WTC11 (cell line): ENCODE data around the gene CEP131. TPM values are rescaled to one million over a fixed set of nuclear protein-coding genes. Genes with fewer than 3 reads are reported as not detected.

ENCODE experiments used
- ATAC-seq: fragments of 200-7000 bp; cut with Tn5 transposase; 2 replicates; pipeline ENCODE4 v1.10.0; 2021; ENCODE audit warnings: mild to moderate bottlenecking, moderate library complexity
- CTCF ChIA-PET: fragments of 300-600 bp; sonication (Branson Sonifier 250); formaldehyde crosslinking; loops from one replicate; lab custom pipeline; 2021; ENCODE audit warnings: antibody characterized with exemption; lab: Charles Lee
- POLR2A ChIA-PET: fragments of 350-600 bp; sonication (Branson Sonifier 250); formaldehyde crosslinking; loops from one replicate; lab custom pipeline; 2021; ENCODE audit warnings: antibody characterized with exemption; lab: Charles Lee
- DNase-seq: peaks from one replicate; pipeline ENCODE4 v3.0.0; 2021; ENCODE audit warnings: low spot score
- H3K27ac Mint-ChIP-seq: 2 replicates; pipeline ENCODE4 v1.8.0; 2021; ENCODE audit warnings: mixed read lengths
- H3K27me3 Mint-ChIP-seq: 2 replicates; pipeline ENCODE4 v1.8.0; 2021; ENCODE audit warnings: low read depth, mild to moderate bottlenecking, moderate library complexity, mixed read lengths
- H3K36me3 Mint-ChIP-seq: 2 replicates; pipeline ENCODE4 v1.8.0; 2021; ENCODE audit warnings: mixed read lengths
- H3K4me1 Mint-ChIP-seq: 2 replicates; pipeline ENCODE4 v1.8.0; 2022; ENCODE audit warnings: mixed read lengths
- H3K4me3 Mint-ChIP-seq: 2 replicates; pipeline ENCODE4 v1.8.0; 2021; ENCODE audit warnings: mild to moderate bottlenecking, moderate library complexity, mixed read lengths
- H3K9me3 Mint-ChIP-seq: 2 replicates; pipeline ENCODE4 v1.8.0; 2021; ENCODE audit warnings: mixed read lengths
- ATF1 ChIP-seq: sonication (generic); formaldehyde crosslinking; IDR thresholded peaks from 2 replicates; pipeline ENCODE4 v1.8.1; 2023; ENCODE audit warnings: mild to moderate bottlenecking, moderate library complexity, missing genetic modification reagents
- ELF4 ChIP-seq: sonication (generic); formaldehyde crosslinking; IDR thresholded peaks from 2 replicates; pipeline ENCODE4 v1.8.1; 2022; ENCODE audit warnings: low read depth, mild to moderate bottlenecking, moderate library complexity, missing genetic modification reagents
- ERG ChIP-seq: fragments of 250-450 bp; sonication (Bioruptor Pico); IDR thresholded peaks from 2 replicates; pipeline ENCODE4 v1.8.0; 2021; ENCODE audit warnings: mild to moderate bottlenecking
- GRHL2 ChIP-seq: fragments of 250-450 bp; sonication (Bioruptor Pico); IDR thresholded peaks from 2 replicates; pipeline ENCODE4 v1.8.0; 2022; ENCODE audit warnings: mild to moderate bottlenecking, moderate library complexity; ENCODE audit not compliant: insufficient replicate concordance, severe bottlenecking
- IRF2 ChIP-seq: sonication (generic); formaldehyde crosslinking; IDR thresholded peaks from 2 replicates; pipeline ENCODE4 v1.8.0; 2022; ENCODE audit warnings: low read depth, missing genetic modification reagents, borderline replicate concordance
- JAZF1 ChIP-seq: fragments of 250-450 bp; sonication (Bioruptor Pico); IDR thresholded peaks from 2 replicates; pipeline ENCODE4 v1.9.0; 2021; ENCODE audit warnings: moderate library complexity, mild to moderate bottlenecking, inconsistent platforms
- JUN ChIP-seq: sonication (generic); formaldehyde crosslinking; IDR thresholded peaks from 2 replicates; pipeline ENCODE4 v1.8.0; 2023; ENCODE audit warnings: mild to moderate bottlenecking, missing genetic modification reagents
- KAT7 ChIP-seq: sonication (generic); formaldehyde crosslinking; IDR thresholded peaks from 2 replicates; pipeline ENCODE4 v1.8.1; 2023; ENCODE audit warnings: missing genetic modification reagents, mild to moderate bottlenecking, borderline replicate concordance
- NFE2L1 ChIP-seq: sonication (generic); formaldehyde crosslinking; IDR thresholded peaks from 2 replicates; pipeline ENCODE4 v1.8.1; 2023; ENCODE audit warnings: missing genetic modification reagents
- OVOL2 ChIP-seq: fragments of 250-450 bp; sonication (Bioruptor Pico); IDR thresholded peaks from 2 replicates; pipeline ENCODE4 v1.9.0; 2021; ENCODE audit warnings: mild to moderate bottlenecking, borderline replicate concordance
- PRRX2 ChIP-seq: fragments of 250-450 bp; sonication (Bioruptor Pico); IDR thresholded peaks from 2 replicates; pipeline ENCODE4 v1.8.0; 2021; ENCODE audit warnings: mild to moderate bottlenecking
- TP53 ChIP-seq: sonication (generic); formaldehyde crosslinking; IDR thresholded peaks from 2 replicates; pipeline ENCODE4 v1.8.1; 2023; ENCODE audit warnings: mild to moderate bottlenecking, missing genetic modification reagents
- USF1 ChIP-seq: sonication (generic); formaldehyde crosslinking; IDR thresholded peaks from 2 replicates; pipeline ENCODE4 v1.8.0; 2022; ENCODE audit warnings: mild to moderate bottlenecking, missing genetic modification reagents
- ZNF121 ChIP-seq: sonication (generic); formaldehyde crosslinking; IDR thresholded peaks from 2 replicates; pipeline ENCODE4 v1.8.0; 2023; ENCODE audit warnings: missing genetic modification reagents
- ZNF232 ChIP-seq: sonication (generic); formaldehyde crosslinking; IDR thresholded peaks from 2 replicates; pipeline ENCODE4 v1.8.0; 2022; ENCODE audit warnings: mild to moderate bottlenecking, missing genetic modification reagents
- ZNF512 ChIP-seq: sonication (generic); formaldehyde crosslinking; IDR thresholded peaks from 2 replicates; pipeline ENCODE4 v1.8.1; 2022; ENCODE audit warnings: missing genetic modification reagents, borderline replicate concordance
- total RNA-seq: library from RNA; stranded (reverse); gene quantifications from 3 replicates; pipeline ENCODE4 v1.2.3, GENCODE V29; 2021
- TF ChIP-seq, protein P1 (sequence below): sonication (generic); formaldehyde crosslinking; IDR thresholded peaks from 2 replicates; pipeline ENCODE4 v1.8.1; 2023; ENCODE audit warnings: mild to moderate bottlenecking, missing genetic modification reagents
- TF ChIP-seq, protein P2 (sequence below): sonication (generic); formaldehyde crosslinking; IDR thresholded peaks from 2 replicates; pipeline ENCODE4 v1.8.0; 2023; ENCODE audit warnings: missing genetic modification reagents, mild to moderate bottlenecking, borderline replicate concordance
- TF ChIP-seq, protein P3 (sequence below): fragments of 250-450 bp; sonication (Bioruptor Pico); IDR thresholded peaks from 2 replicates; pipeline ENCODE4 v1.9.0; 2021; ENCODE audit warnings: moderate library complexity, mild to moderate bottlenecking, inconsistent platforms, borderline replicate concordance
- TF ChIP-seq, protein P4 (sequence below): sonication (generic); formaldehyde crosslinking; IDR thresholded peaks from 2 replicates; pipeline ENCODE4 v1.8.1; 2023; ENCODE audit warnings: mild to moderate bottlenecking, missing genetic modification reagents, moderate library complexity

CEP131 gene
- total RNA-seq, 1 experiment from 2014 or later: 35.2 TPM

DNA sequence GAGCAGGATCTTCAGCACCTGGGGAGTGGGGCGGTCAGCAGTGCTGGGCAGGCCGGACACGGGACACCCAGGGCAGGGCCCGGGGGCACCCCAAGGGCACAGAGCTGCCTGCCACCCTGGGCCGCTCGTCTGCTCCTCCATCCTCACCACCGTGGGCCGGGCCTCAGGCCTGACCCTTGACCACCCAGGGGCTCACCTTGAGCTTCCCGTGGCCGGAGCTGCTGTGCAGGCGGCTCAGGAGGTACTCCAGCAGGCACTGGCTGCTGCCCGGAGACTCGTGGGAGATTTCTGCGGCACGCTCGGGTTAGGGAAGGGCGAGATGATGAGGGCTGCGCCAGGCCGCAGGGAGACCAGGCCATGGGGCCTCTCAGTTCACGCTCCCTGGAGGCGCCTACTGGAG, 14.0 kb upstream of the CEP131 start (continued):
- TF ChIP-seq, protein P1, sequence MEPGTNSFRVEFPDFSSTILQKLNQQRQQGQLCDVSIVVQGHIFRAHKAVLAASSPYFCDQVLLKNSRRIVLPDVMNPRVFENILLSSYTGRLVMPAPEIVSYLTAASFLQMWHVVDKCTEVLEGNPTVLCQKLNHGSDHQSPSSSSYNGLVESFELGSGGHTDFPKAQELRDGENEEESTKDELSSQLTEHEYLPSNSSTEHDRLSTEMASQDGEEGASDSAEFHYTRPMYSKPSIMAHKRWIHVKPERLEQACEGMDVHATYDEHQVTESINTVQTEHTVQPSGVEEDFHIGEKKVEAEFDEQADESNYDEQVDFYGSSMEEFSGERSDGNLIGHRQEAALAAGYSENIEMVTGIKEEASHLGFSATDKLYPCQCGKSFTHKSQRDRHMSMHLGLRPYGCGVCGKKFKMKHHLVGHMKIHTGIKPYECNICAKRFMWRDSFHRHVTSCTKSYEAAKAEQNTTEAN (CRISPR knock-in tag): no peak
- TF ChIP-seq, protein P2, sequence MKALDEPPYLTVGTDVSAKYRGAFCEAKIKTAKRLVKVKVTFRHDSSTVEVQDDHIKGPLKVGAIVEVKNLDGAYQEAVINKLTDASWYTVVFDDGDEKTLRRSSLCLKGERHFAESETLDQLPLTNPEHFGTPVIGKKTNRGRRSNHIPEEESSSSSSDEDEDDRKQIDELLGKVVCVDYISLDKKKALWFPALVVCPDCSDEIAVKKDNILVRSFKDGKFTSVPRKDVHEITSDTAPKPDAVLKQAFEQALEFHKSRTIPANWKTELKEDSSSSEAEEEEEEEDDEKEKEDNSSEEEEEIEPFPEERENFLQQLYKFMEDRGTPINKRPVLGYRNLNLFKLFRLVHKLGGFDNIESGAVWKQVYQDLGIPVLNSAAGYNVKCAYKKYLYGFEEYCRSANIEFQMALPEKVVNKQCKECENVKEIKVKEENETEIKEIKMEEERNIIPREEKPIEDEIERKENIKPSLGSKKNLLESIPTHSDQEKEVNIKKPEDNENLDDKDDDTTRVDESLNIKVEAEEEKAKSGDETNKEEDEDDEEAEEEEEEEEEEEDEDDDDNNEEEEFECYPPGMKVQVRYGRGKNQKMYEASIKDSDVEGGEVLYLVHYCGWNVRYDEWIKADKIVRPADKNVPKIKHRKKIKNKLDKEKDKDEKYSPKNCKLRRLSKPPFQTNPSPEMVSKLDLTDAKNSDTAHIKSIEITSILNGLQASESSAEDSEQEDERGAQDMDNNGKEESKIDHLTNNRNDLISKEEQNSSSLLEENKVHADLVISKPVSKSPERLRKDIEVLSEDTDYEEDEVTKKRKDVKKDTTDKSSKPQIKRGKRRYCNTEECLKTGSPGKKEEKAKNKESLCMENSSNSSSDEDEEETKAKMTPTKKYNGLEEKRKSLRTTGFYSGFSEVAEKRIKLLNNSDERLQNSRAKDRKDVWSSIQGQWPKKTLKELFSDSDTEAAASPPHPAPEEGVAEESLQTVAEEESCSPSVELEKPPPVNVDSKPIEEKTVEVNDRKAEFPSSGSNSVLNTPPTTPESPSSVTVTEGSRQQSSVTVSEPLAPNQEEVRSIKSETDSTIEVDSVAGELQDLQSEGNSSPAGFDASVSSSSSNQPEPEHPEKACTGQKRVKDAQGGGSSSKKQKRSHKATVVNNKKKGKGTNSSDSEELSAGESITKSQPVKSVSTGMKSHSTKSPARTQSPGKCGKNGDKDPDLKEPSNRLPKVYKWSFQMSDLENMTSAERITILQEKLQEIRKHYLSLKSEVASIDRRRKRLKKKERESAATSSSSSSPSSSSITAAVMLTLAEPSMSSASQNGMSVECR (CRISPR knock-in tag): no peak
- TF ChIP-seq PRRX2 (CRISPR knock-in tag): no peak
- no peak for TF ChIP-seq ZNF512 (CRISPR knock-in tag)
- TF ChIP-seq, all 79 proteins: peak for 0

- Mint-ChIP-seq H3K4me3 (no peak overlapping the region), H3K27me3 (no peaks in the 10 kb centered on the region), H3K36me3 (peaks cover 2% of the 10 kb centered on the region), H3K9me3 (no peaks in the 10 kb centered on the region), H3K27ac (no peak overlapping the region), H3K4me1 (peaks cover 14% of the 10 kb centered on the region)
- no peak for TF ChIP-seq ERG (CRISPR knock-in tag)
- TF ChIP-seq JUN (CRISPR knock-in tag): no peak
- TF ChIP-seq NFE2L1 (CRISPR knock-in tag): no peak
- TF ChIP-seq ZNF232 (CRISPR knock-in tag): no peak
- no peak for TF ChIP-seq OVOL2 (CRISPR knock-in tag)
- TF ChIP-seq TP53 (CRISPR knock-in tag): no peak
- no peak for TF ChIP-seq ATF1 (CRISPR knock-in tag)
- DNase-seq (no peak), ATAC-seq (no peak)
- ChIA-PET CTCF (interaction anchor here (0.9 kb wide), 1 partner anchor 106 kb away, joined by 3 read pairs; no protein-coding TSS in a partner anchor), POLR2A (no interaction called here)
These were observed 13.3 kb upstream of the CEP131 start for GRCh38 chr17:81235822-81236740.

DNA sequence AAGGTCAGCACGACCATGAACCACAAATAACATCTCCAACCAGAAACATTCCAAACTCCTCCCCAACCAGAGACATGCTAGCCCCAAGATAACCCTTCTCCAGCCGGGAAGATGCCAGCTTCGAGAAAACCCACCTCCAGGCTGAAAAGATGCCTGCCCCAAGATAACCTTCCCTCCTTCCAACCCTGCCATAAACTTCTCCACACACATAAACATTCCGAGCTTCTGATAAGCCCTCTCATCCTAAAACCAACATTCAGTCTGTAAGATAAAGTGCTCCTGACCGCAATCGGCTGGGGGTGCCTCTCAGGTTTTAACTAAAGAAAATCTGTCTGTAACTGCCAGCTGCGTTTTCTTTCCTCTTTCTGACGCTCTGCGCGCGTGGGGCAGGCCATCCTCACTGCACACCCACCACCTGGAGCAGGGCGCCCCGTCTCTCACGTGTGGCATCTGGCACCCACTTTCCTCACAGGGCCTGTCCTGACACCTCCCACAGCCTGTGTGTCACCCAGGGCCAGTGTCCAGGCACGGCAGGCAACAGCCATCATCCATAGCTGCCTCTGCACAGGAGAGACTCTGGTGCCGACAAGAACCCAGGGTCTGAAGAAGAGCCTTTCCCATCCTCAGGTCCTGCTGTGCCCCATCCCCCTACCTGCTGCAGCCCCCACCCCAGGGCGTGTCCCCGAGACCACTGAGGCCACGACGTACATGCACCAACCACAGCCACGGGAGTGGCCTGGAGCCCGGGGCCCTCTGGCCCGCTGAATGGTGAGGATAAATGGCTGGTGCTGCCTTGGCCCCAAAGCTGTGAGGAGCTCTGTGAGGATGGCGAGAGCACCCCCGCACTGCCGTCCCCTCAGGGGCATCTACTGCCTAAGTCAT, 12.4 kb upstream of the CEP131 start:
- DNase-seq (no peak), ATAC-seq (no peak)
- CTCF ChIA-PET: interaction anchor here (0.9 kb wide), 1 partner anchor 106 kb away, joined by 3 read pairs; no protein-coding TSS in a partner anchor
- Mint-ChIP-seq H3K27ac (no peak overlapping the region), H3K4me1 (peaks cover 8% of the 10 kb centered on the region), H3K4me3 (no peak overlapping the region), H3K36me3 (peaks cover 8% of the 10 kb centered on the region), H3K27me3 (no peaks in the 10 kb centered on the region; the same call in 1 of the 2 replicates), H3K9me3 (no peaks in the 10 kb centered on the region)
- POLR2A ChIA-PET: no interaction called here
- TF ChIP-seq, protein P3, sequence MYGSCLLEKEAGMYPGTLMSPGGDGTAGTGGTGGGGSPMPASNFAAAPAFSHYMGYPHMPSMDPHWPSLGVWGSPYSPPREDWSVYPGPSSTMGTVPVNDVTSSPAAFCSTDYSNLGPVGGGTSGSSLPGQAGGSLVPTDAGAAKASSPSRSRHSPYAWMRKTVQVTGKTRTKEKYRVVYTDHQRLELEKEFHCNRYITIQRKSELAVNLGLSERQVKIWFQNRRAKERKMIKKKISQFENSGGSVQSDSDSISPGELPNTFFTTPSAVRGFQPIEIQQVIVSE: no peak
- TF ChIP-seq GRHL2: no peak
- no peak for TF ChIP-seq JAZF1 (CRISPR knock-in tag)
- no peak for TF ChIP-seq KAT7 (CRISPR knock-in tag)
- no peak for TF ChIP-seq ZNF121 (CRISPR knock-in tag)
- TF ChIP-seq, protein P4, sequence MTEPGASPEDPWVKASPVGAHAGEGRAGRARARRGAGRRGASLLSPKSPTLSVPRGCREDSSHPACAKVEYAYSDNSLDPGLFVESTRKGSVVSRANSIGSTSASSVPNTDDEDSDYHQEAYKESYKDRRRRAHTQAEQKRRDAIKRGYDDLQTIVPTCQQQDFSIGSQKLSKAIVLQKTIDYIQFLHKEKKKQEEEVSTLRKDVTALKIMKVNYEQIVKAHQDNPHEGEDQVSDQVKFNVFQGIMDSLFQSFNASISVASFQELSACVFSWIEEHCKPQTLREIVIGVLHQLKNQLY (CRISPR knock-in tag): no peak
- TF ChIP-seq IRF2: no peak
- TF ChIP-seq ELF4 (CRISPR knock-in tag): no peak
- no peak for TF ChIP-seq USF1 (CRISPR knock-in tag)
